Measurements from ENCODE around the gene SNPH.
"Not testable (repeated sequence)": the region's sequence is repeated elsewhere in the genome, so short reads cannot be mapped to it uniquely, and the experiment has no call there.

SNPH gene

GRCh38 chr20:1266167-1266973 lies at the start of gene SNPH:
TSS of gene SNPH (plus strand) at chr20:1266294. CDS start at chr20:1296240, 29,946 bp downstream.
- peak; percentile 36 for DNase-seq

GRCh38 chr20:1216527-1217427 lies 49.3 kb upstream of the SNPH start:
- DNase-seq = not testable (repeated sequence)

- DNase-seq = not testable (repeated sequence)
Measured at GRCh38 chr20:1222750-1223149, 43.3 kb upstream of the SNPH start.

GRCh38 chr20:1224205-1224890 lies 41.7 kb upstream of the SNPH start:
- DNase-seq = no peak

- DNase-seq = peak; percentile 73
Measured at GRCh38 chr20:1225263-1225782, 40.8 kb upstream of the SNPH start.

GRCh38 chr20:1225783-1226654 lies 40.1 kb upstream of the SNPH start, which contains the start of gene RAD21L1:
TSS of gene RAD21L1 (plus strand) at chr20:1226044. CDS start at chr20:1228454, 2,410 bp downstream.
- peak; percentile 68 for DNase-seq

GRCh38 chr20:1229541-1229940 lies 36.6 kb upstream of the SNPH start:
- DNase-seq = no peak

- no peak for DNase-seq
Measured at GRCh38 chr20:1232286-1233111, 33.6 kb upstream of the SNPH start.

- DNase-seq = no peak
Measured at GRCh38 chr20:1240549-1240948, 25.5 kb upstream of the SNPH start.

- DNase-seq = no peak
Measured at GRCh38 chr20:1241456-1241855, 24.6 kb upstream of the SNPH start.

GRCh38 chr20:1242099-1242498 lies 24.0 kb upstream of the SNPH start:
- no peak for DNase-seq

- DNase-seq = no peak
Measured at GRCh38 chr20:1242530-1242929, 23.6 kb upstream of the SNPH start.

- DNase-seq = no peak
Measured at GRCh38 chr20:1245578-1245977, 20.5 kb upstream of the SNPH start.

GRCh38 chr20:1247689-1248088 lies 18.4 kb upstream of the SNPH start:
- no peak for DNase-seq

- DNase-seq = not testable (repeated sequence)
Measured at GRCh38 chr20:1250282-1250681, 15.8 kb upstream of the SNPH start.

- DNase-seq = no peak
Measured at GRCh38 chr20:1252416-1252815, 13.7 kb upstream of the SNPH start.

GRCh38 chr20:1254254-1254653 lies 11.8 kb upstream of the SNPH start:
- DNase-seq = no peak

GRCh38 chr20:1255675-1256074 lies 10.4 kb upstream of the SNPH start:
- DNase-seq = no peak

- no peak for DNase-seq
Measured at GRCh38 chr20:1263853-1264252, 2.2 kb upstream of the SNPH start.

GRCh38 chr20:1264727-1265126 lies 1.4 kb upstream of the SNPH start:
- no peak for DNase-seq

All from NCI-H1436 (cell line).